Spleen (tissue), 7 donors: ENCODE data around the gene SH3RF3.

Source experiments
- CTCF ChIP-seq, 11 experiments: fragments of 200-600 bp in 7 of 11; fragments of 450-650 bp in 4 of 11; sonication (generic) in 4 of 11; IDR thresholded peaks in 8 of 11; conservative IDR thresholded peaks in 3 of 11; 1 replicate in 7 of 11; 2 replicates in 4 of 11; pipeline versions ENCODE4 v1.4.0 to v1.8.0; 2016 to 2021; ENCODE audit warnings: antibody characterized with exemption in 11 of 11, inconsistent platforms in 4 of 11, mild to moderate bottlenecking in 1 of 11
- POLR2A ChIP-seq, 3 donors: fragments of 450-650 bp; IDR thresholded peaks; one replicate each; pipeline ENCODE4 v1.5.1; 2017; ENCODE audit warnings: antibody characterized with exemption in 3 of 3, mild to moderate bottlenecking in 1 of 3
- donor health status: DM: no; HTN: no; CAD: no; lungs with moderate emphysema.
- donor health status: DM: no; HTN: no; CAD: no.
- donor health status: DM: no; HTN: no; CAD: no.

GRCh38 chr2:109196081-109196875 lies 67.3 kb downstream of the SH3RF3 start:
- no peak for TF ChIP-seq POLR2A (IDR thresholded peaks at IDR 0.05)
- no peak for TF ChIP-seq CTCF (IDR thresholded peaks at IDR 0.05 in 8 of 11, conservative IDR thresholded peaks at IDR 0.05 in 3 of 11)
